ENCODE results near the gene MED26.

Gene MED26

GRCh38 chr19:16650821-16651220, 22.8 kb upstream of the MED26 start:
- no peak for DNase-seq (ENCODE audit: low read depth in 1 of 2, low spot score in 1 of 2)

GRCh38 chr19:16649734-16650133, 21.7 kb upstream of the MED26 start:
- no peak for DNase-seq (ENCODE audit: low read depth in 1 of 2, low spot score in 1 of 2)

- DNase-seq (ENCODE audit: low read depth in 1 of 2, low spot score in 1 of 2), result no peak
These were observed 17.1 kb upstream of the MED26 start for GRCh38 chr19:16645140-16645539.

- no peak for DNase-seq (ENCODE audit: low read depth in 1 of 2, low spot score in 1 of 2)
These were observed 13.7 kb upstream of the MED26 start for GRCh38 chr19:16641695-16642094.

GRCh38 chr19:16640951-16641350, 12.9 kb upstream of the MED26 start:
- no peak for DNase-seq (ENCODE audit: low read depth in 1 of 2, low spot score in 1 of 2)

- no peak for DNase-seq (ENCODE audit: low read depth in 1 of 2, low spot score in 1 of 2)
These were observed 10.7 kb upstream of the MED26 start for GRCh38 chr19:16638666-16639065.

GRCh38 chr19:16637535-16637934, 9.5 kb upstream of the MED26 start:
- DNase-seq (ENCODE audit: low read depth in 1 of 2, low spot score in 1 of 2), result no peak

- DNase-seq (ENCODE audit: low read depth in 1 of 2, low spot score in 1 of 2), result no peak
These were observed 3.5 kb upstream of the MED26 start for GRCh38 chr19:16631465-16631864.

- no peak for DNase-seq (ENCODE audit: low read depth in 1 of 2, low spot score in 1 of 2)
These were observed 1.1 kb upstream of the MED26 start for GRCh38 chr19:16628984-16629691.

- DNase-seq (ENCODE audit: low read depth in 1 of 2, low spot score in 1 of 2), result no peak
These were observed 149 bp downstream of the MED26 start for GRCh38 chr19:16627928-16628182.

GRCh38 chr19:16627193-16627927, 644 bp downstream of the MED26 start:
- no peak for DNase-seq (ENCODE audit: low read depth in 1 of 2, low spot score in 1 of 2)

GRCh38 chr19:16626796-16627192, 1.2 kb downstream of the MED26 start:
- DNase-seq (ENCODE audit: low read depth in 1 of 2, low spot score in 1 of 2), result no peak

GRCh38 chr19:16625163-16625958, 2.6 kb downstream of the MED26 start:
- no peak for DNase-seq (ENCODE audit: low read depth in 1 of 2, low spot score in 1 of 2)

GRCh38 chr19:16624236-16624635, 3.8 kb downstream of the MED26 start:
- no peak for DNase-seq (ENCODE audit: low read depth in 1 of 2, low spot score in 1 of 2)

- no peak for DNase-seq (ENCODE audit: low read depth in 1 of 2, low spot score in 1 of 2)
These were observed 4.4 kb downstream of the MED26 start for GRCh38 chr19:16623576-16623975.

GRCh38 chr19:16623066-16623465, 4.9 kb downstream of the MED26 start:
- DNase-seq (ENCODE audit: low read depth in 1 of 2, low spot score in 1 of 2), result no peak

- DNase-seq (ENCODE audit: low read depth in 1 of 2, low spot score in 1 of 2), result no peak
These were observed 6.7 kb downstream of the MED26 start for GRCh38 chr19:16621165-16621800.

GRCh38 chr19:16620584-16620983, 7.4 kb downstream of the MED26 start:
- DNase-seq (ENCODE audit: low read depth in 1 of 2, low spot score in 1 of 2), result no peak

- DNase-seq (ENCODE audit: low read depth in 1 of 2, low spot score in 1 of 2), result no peak
These were observed 8.0 kb downstream of the MED26 start for GRCh38 chr19:16620018-16620417.

GRCh38 chr19:16619457-16619856, 8.5 kb downstream of the MED26 start:
- DNase-seq (ENCODE audit: low read depth in 1 of 2, low spot score in 1 of 2), result no peak

GRCh38 chr19:16618248-16618647, 9.8 kb downstream of the MED26 start:
- DNase-seq (ENCODE audit: low read depth in 1 of 2, low spot score in 1 of 2), result no peak

- DNase-seq (ENCODE audit: low read depth in 1 of 2, low spot score in 1 of 2), result no peak
These were observed 12.2 kb downstream of the MED26 start for GRCh38 chr19:16615808-16616207.
